Peyer's patch (tissue), 4 donors: ENCODE data around the gene TMEM108. TPM values are rescaled to one million over a fixed set of nuclear protein-coding genes. Genes with fewer than 3 reads are reported as not detected.

Experiments used
- DNase-seq, 3 donors: peaks; one replicate each; pipeline ENCODE4 v3.0.0-alpha.2; 2017 to 2019
- H3K27ac ChIP-seq, 4 donors: fragments of 200-600 bp; sonication (generic); one replicate each; pipeline ENCODE4 v1.5.1; 2016 to 2019
- H3K27me3 ChIP-seq, 2 donors: fragments of 200-600 bp; sonication (generic); one replicate each; pipeline ENCODE4 v1.5.1; 2019
- H3K36me3 ChIP-seq, 3 donors: fragments of 200-600 bp; sonication (generic); one replicate each; pipeline ENCODE4 v1.5.1; 2016 to 2019
- H3K4me1 ChIP-seq, 4 donors: fragments of 200-600 bp; sonication (generic); one replicate each; pipeline ENCODE4 v1.5.1; 2016 to 2019
- H3K4me3 ChIP-seq, 4 donors: fragments of 200-600 bp; sonication (generic); 1 replicate in 3 of 4; 2 replicates in 1 of 4; pipeline ENCODE4 v1.5.1; 2016 to 2019; ENCODE audit warnings: mild to moderate bottlenecking in 1 of 4
- H3K9me3 ChIP-seq, 4 donors: fragments of 200-600 bp; sonication (generic); one replicate each; pipeline ENCODE4 v1.5.1; 2016 to 2019; ENCODE audit warnings: mild to moderate bottlenecking in 1 of 4
- CTCF ChIP-seq, 6 experiments: fragments of 450-650 bp in 4 of 6; fragments of 200-600 bp in 2 of 6; sonication (generic) in 1 of 6; IDR thresholded peaks; one replicate each; pipeline ENCODE4 v1.5.1; 2017 to 2019; ENCODE audit warnings: antibody characterized with exemption in 6 of 6, mild to moderate bottlenecking in 3 of 6, moderate library complexity in 1 of 6
- POLR2A ChIP-seq, 2 donors: fragments of 450-650 bp; IDR thresholded peaks; one replicate each; pipeline ENCODE4 v1.5.1; 2017; ENCODE audit warnings: antibody characterized with exemption in 2 of 2, mild to moderate bottlenecking in 2 of 2, moderate library complexity in 2 of 2
- total RNA-seq, 4 donors: library from RNA; depleted of rRNA; stranded (reverse); fragments of >200 nt; gene quantifications; one replicate each; pipeline ENCODE4 v1.1.0, GENCODE V29; 2016

Gene TMEM108
- total RNA-seq, 4 donors from 2014 or later, result 1.4 to 1.7 TPM; not detected in 2

- no peak for DNase-seq
- no peak overlapping the region for H3K27ac ChIP-seq
Observed at GRCh38 chr3:133329626-133330025, 291.4 kb downstream of the TMEM108 start.

GRCh38 chr3:133330065-133330464 is 291.9 kb downstream of the TMEM108 start:
- Histone ChIP-seq H3K4me3 (no peak overlapping the region), H3K27ac (no peak overlapping the region), H3K36me3 (no peaks in the 10 kb centered on the region), H3K4me1 (no peaks in the 10 kb centered on the region), H3K27me3 (no peaks in the 10 kb centered on the region), H3K9me3 (no peaks in the 10 kb centered on the region)
- no peak for TF ChIP-seq CTCF (IDR thresholded peaks at IDR 0.05)
- no peak for TF ChIP-seq POLR2A (IDR thresholded peaks at IDR 0.05)
- no peak for DNase-seq

More at GRCh38 chr3:133329626-133330025, 291.4 kb downstream of the TMEM108 start:
- TF ChIP-seq POLR2A (IDR thresholded peaks at IDR 0.05) (no peak), CTCF (IDR thresholded peaks at IDR 0.05) (no peak)
- H3K27me3 ChIP-seq, result no peaks in the 10 kb centered on the region
- H3K9me3 ChIP-seq, result no peaks in the 10 kb centered on the region
- H3K4me3 ChIP-seq, result no peak overlapping the region
- no peaks in the 10 kb centered on the region for H3K36me3 ChIP-seq
- H3K4me1 ChIP-seq, result no peaks in the 10 kb centered on the region

GRCh38 chr3:133330522-133330921 is 292.3 kb downstream of the TMEM108 start:
- Histone ChIP-seq H3K27me3 (no peaks in the 10 kb centered on the region), H3K36me3 (no peaks in the 10 kb centered on the region), H3K4me3 (no peak overlapping the region), H3K9me3 (no peaks in the 10 kb centered on the region), H3K4me1 (no peaks in the 10 kb centered on the region), H3K27ac (no peak overlapping the region)
- no peak for DNase-seq
- TF ChIP-seq CTCF (IDR thresholded peaks at IDR 0.05), result no peak
- no peak for TF ChIP-seq POLR2A (IDR thresholded peaks at IDR 0.05)

- Histone ChIP-seq H3K27me3 (no peaks in the 10 kb centered on the region), H3K27ac (no peak overlapping the region), H3K9me3 (no peaks in the 10 kb centered on the region), H3K4me3 (no peak overlapping the region), H3K4me1 (no peaks in the 10 kb centered on the region), H3K36me3 (no peaks in the 10 kb centered on the region)
- TF ChIP-seq POLR2A (IDR thresholded peaks at IDR 0.05) (no peak), CTCF (IDR thresholded peaks at IDR 0.05) (no peak)
- DNase-seq, result no peak
Observed at GRCh38 chr3:133354721-133355120, 316.5 kb downstream of the TMEM108 start.

- Histone ChIP-seq H3K4me3 (no peak overlapping the region), H3K27ac (no peak overlapping the region), H3K4me1 (no peaks in the 10 kb centered on the region), H3K9me3 (no peaks in the 10 kb centered on the region), H3K36me3 (no peaks in the 10 kb centered on the region), H3K27me3 (no peaks in the 10 kb centered on the region)
- TF ChIP-seq POLR2A (IDR thresholded peaks at IDR 0.05) (no peak), CTCF (IDR thresholded peaks at IDR 0.05) (no peak)
- DNase-seq, result no peak
Observed at GRCh38 chr3:133360476-133360875, 322.3 kb downstream of the TMEM108 start.

- Histone ChIP-seq H3K4me3 (no peak overlapping the region), H3K36me3 (no peaks in the 10 kb centered on the region), H3K27me3 (no peaks in the 10 kb centered on the region), H3K9me3 (no peaks in the 10 kb centered on the region), H3K4me1 (no peaks in the 10 kb centered on the region), H3K27ac (no peak overlapping the region)
- TF ChIP-seq CTCF (IDR thresholded peaks at IDR 0.05), result no peak
- no peak for TF ChIP-seq POLR2A (IDR thresholded peaks at IDR 0.05)
- no peak for DNase-seq
Observed at GRCh38 chr3:133361011-133361410, 322.8 kb downstream of the TMEM108 start.
